Activated CD4-positive, alpha-beta T cell treated with anti-CD3 and anti-CD28 coated beads, Interleukin-2, Interleukin-6, amounts not matched to agents 100 ng/mL and 50 ng/mL, durations not matched to agents 16 hours and 8 hours (primary cell): ENCODE results near the gene RASA3.

ENCODE experiments used
- DNase-seq: peaks from one replicate; pipeline ENCODE4 v3.0.0-alpha.2; 2020

Gene RASA3

GRCh38 chr13:113976711-113977684, 155.4 kb downstream of the RASA3 start:
- no peak for DNase-seq

GRCh38 chr13:113975416-113975815, 157.0 kb downstream of the RASA3 start:
- DNase-seq, result no peak

- no peak for DNase-seq
Measured at GRCh38 chr13:113974304-113975281, 157.8 kb downstream of the RASA3 start.

- no peak for DNase-seq
Measured at GRCh38 chr13:113973218-113974164, 158.9 kb downstream of the RASA3 start, which contains the start of gene C13orf46. C13orf46 (minus strand) TSS chr13:113974076; CDS start chr13:113973997, 79 bp downstream.

- DNase-seq, result no peak
Measured at GRCh38 chr13:113972451-113973217, 159.8 kb downstream of the RASA3 start.

GRCh38 chr13:113971471-113972231, 160.8 kb downstream of the RASA3 start:
- no peak for DNase-seq

GRCh38 chr13:113970810-113971470, 161.5 kb downstream of the RASA3 start:
- DNase-seq, result no peak

- no peak for DNase-seq
Measured at GRCh38 chr13:113969973-113970611, 162.3 kb downstream of the RASA3 start.

- no peak for DNase-seq
Measured at GRCh38 chr13:113969311-113969972, 163.0 kb downstream of the RASA3 start.

GRCh38 chr13:113968463-113969310, 163.7 kb downstream of the RASA3 start:
- DNase-seq, result no peak

GRCh38 chr13:113967729-113968462, 164.5 kb downstream of the RASA3 start:
- DNase-seq, result no peak

- DNase-seq, result no peak
Measured at GRCh38 chr13:113967206-113967720, 165.2 kb downstream of the RASA3 start.

- DNase-seq, result no peak
Measured at GRCh38 chr13:113965968-113966884, 166.2 kb downstream of the RASA3 start.

- DNase-seq, result no peak
Measured at GRCh38 chr13:113965383-113965874, 167.0 kb downstream of the RASA3 start.

- DNase-seq, result no peak
Measured at GRCh38 chr13:113964251-113964995, 168.0 kb downstream of the RASA3 start.
